ENCODE data around the gene FBLN2. TPM values are rescaled to one million over a fixed set of nuclear protein-coding genes. Genes with fewer than 3 reads are reported as not detected.

FBLN2 gene
- total and polyA plus RNA-seq, 10 of the 15 experiments (the other 5 are each of a cell fraction or from before 2014, with no cell fraction given) = 0.03 to 0.41 (median 0.12) TPM; not detected in 2

- FAIRE-seq (no peak), DNase-seq (ENCODE audit: low read depth, low spot score) (no peak), ATAC-seq (no peak)
- H3K4me1 ChIP-seq (ENCODE audit: control insufficient read depth, insufficient read depth, low read length) = no peaks in the 10 kb centered on the region
- no peaks in the 10 kb centered on the region for H3K36me3 ChIP-seq (ENCODE audit: control insufficient read depth in 2 of 2, insufficient read depth in 2 of 2, low read length in 1 of 2)
- ChIA-PET CTCF (no interaction called here), SMC1A (ENCODE audit: uncharacterized antibody, unreplicated experiment) (interaction anchor here (0.7 kb wide), 1 partner anchor 14 kb away, joined by 3 read pairs; no protein-coding TSS in a partner anchor), RAD21 (ENCODE audit: unreplicated experiment) (no interaction called here), POLR2A (no interaction called here)
- no TSS peak for BruUV-seq (replicated peaks)
- H3K4me3 ChIP-seq = no peak overlapping the region
- no peak for TF ChIP-seq PKNOX1 (IDR thresholded peaks at IDR 0.05)
- no peak for TF ChIP-seq USF1 (IDR thresholded peaks at IDR 0.05; ENCODE audit: borderline replicate concordance, extremely low read length, insufficient read depth, low read depth, low read length)
- TF ChIP-seq HSF1 (IDR thresholded peaks at IDR 0.05; ENCODE audit: low read depth, low read length) = no peak
- TF ChIP-seq JUND (IDR thresholded peaks at IDR 0.05; ENCODE audit: low read depth, low read length) = no peak
- TF ChIP-seq NRF1 (conservative IDR thresholded peaks at IDR 0.05; ENCODE audit: low read depth, low read length) = no peak
- TF ChIP-seq NKRF (conservative IDR thresholded peaks at IDR 0.05) = no peak
- TF ChIP-seq MLLT1 (IDR thresholded peaks at IDR 0.05) = no peak
- no peak for TF ChIP-seq E4F1 (IDR thresholded peaks at IDR 0.05; ENCODE audit: borderline replicate concordance, partially characterized antibody)
- no peak for TF ChIP-seq PAX5 (IDR thresholded peaks at IDR 0.05; ENCODE audit: borderline replicate concordance, low read depth, low read length)
- TF ChIP-seq ZSCAN29 (IDR thresholded peaks at IDR 0.05) = no peak
- no peaks in the 10 kb centered on the region for H3K79me2 ChIP-seq (ENCODE audit: control insufficient read depth, insufficient read depth, low read length)
- intact Hi-C loops (cut with micrococcal nuclease; ENCODE audit: unreplicated experiment) = no loop called here
- 46% methylated on average over 10 of the region's 12 CpGs for WGBS (ENCODE audit: insufficient coverage, insufficient replicate concordance, low lambda C conversion rate, missing lambda C conversion rate)
- H3K27me3 ChIP-seq (replicated peaks in 1 of 2; ENCODE audit: control insufficient read depth in 2 of 2, insufficient read depth in 2 of 2, low read length in 1 of 2) = no peaks in the 10 kb centered on the region
- in situ Hi-C loops (cut with MboI) = no loop called here
- H4K20me1 ChIP-seq (ENCODE audit: control insufficient read depth, insufficient read depth) = no peaks in the 10 kb centered on the region
- no peak overlapping the region for H3K27ac ChIP-seq (ENCODE audit: control insufficient read depth, insufficient read depth)
- no peak overlapping the region for H3K9ac ChIP-seq (ENCODE audit: control insufficient read depth, insufficient read depth, low read length)
- H3K4me2 ChIP-seq (ENCODE audit: control insufficient read depth, insufficient read depth) = no peak overlapping the region
- no peaks in the 10 kb centered on the region for H3K9me3 ChIP-seq (replicated peaks; ENCODE audit: control insufficient read depth, insufficient read depth, low read length)
- no peak overlapping the region for H2AFZ ChIP-seq (ENCODE audit: control insufficient read depth, low read depth, low read length)
These were observed 77.5 kb downstream of the FBLN2 start for GRCh38 chr3:13626396-13626795.

Data from GM12878 (cell line).